ENCODE measurements around the gene DTNBP1.

DNA sequence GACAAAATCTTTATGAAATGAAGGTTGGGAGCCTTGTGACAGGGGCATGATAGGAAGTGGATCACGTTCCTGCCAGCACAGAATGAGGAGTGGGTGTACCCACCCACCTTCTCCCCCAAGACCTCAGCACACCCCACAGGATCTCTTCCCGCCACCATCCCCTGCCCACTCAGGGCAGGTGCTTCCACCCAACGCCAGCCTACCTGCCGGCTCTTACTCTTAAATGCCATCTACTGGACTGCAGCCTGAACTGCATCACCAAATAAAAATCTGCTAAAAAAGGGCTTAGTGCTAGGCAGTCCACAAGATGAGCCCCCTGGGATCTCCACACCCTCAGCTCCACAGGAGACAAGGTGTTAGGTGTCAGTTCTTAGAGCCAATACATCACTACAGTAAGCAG is 20.6 kb downstream of the DTNBP1 start:
- TF ChIP-seq RAD21 (IDR thresholded peaks at IDR 0.05 in 1 of 2, conservative IDR thresholded peaks at IDR 0.05 in 1 of 2; ENCODE audit: low read depth in 2 of 2, low read length in 2 of 2) (peak; percentile 57 to 72), POLR2A (IDR thresholded peaks at IDR 0.05; ENCODE audit: control extremely low read depth in 1 of 2, low read depth in 2 of 2, low read length in 2 of 2) (no peak)
